Sigmoid colon (tissue), 4 donors: Measurements from ENCODE around the gene HMX3.

ENCODE experiments used
- EP300 ChIP-seq, 4 donors: sonication (generic); formaldehyde crosslinking; IDR thresholded peaks; one replicate each; pipeline ENCODE4 v1.6.1; 2017; ENCODE audit warnings: antibody characterized with exemption in 4 of 4
- POLR2A ChIP-seq, 2 donors: fragments of 450-650 bp; IDR thresholded peaks; one replicate each; pipeline ENCODE4 v1.6.1; 2016; ENCODE audit warnings: antibody characterized with exemption in 2 of 2, mild to moderate bottlenecking in 2 of 2, moderate library complexity in 2 of 2
- POLR2AphosphoS5 ChIP-seq, 4 donors: sonication (generic); formaldehyde crosslinking; IDR thresholded peaks; one replicate each; pipeline ENCODE4 v1.6.1; 2017; ENCODE audit warnings: antibody characterized with exemption in 4 of 4
- TF ChIP-seq, protein P1 (sequence below), 4 experiments: fragments of 450-650 bp in 3 of 4; fragments of 200-600 bp in 1 of 4; IDR thresholded peaks; one replicate each; pipeline ENCODE4 v1.5.1; 2016 to 2019; ENCODE audit warnings: antibody characterized with exemption in 4 of 4, mild to moderate bottlenecking in 3 of 4, moderate library complexity in 2 of 4

DNA sequence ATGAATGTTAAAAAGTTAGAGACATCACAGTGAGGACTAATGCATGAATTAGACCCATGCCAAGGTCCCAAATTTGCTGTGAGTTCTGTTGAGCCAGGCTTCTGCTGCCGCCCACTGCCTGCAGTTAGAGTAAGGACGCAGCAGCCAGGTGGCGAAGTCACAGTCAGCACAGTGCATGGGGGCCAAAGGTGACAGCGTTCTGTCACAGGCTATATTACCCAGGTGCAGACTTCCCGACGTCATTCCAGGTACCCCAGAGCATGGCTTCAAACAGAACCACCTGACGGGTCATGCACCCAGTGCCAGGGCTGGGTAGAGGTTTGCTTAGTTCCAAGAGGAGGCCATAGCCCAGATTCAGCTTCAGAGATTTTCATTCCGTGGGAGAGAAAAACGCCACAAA lies 33.9 kb upstream of the HMX3 start:
- TF ChIP-seq POLR2A (IDR thresholded peaks at IDR 0.05) (no peak), POLR2AphosphoS5 (IDR thresholded peaks at IDR 0.05) (no peak), EP300 (IDR thresholded peaks at IDR 0.05) (no peak)
- TF ChIP-seq, protein P1, sequence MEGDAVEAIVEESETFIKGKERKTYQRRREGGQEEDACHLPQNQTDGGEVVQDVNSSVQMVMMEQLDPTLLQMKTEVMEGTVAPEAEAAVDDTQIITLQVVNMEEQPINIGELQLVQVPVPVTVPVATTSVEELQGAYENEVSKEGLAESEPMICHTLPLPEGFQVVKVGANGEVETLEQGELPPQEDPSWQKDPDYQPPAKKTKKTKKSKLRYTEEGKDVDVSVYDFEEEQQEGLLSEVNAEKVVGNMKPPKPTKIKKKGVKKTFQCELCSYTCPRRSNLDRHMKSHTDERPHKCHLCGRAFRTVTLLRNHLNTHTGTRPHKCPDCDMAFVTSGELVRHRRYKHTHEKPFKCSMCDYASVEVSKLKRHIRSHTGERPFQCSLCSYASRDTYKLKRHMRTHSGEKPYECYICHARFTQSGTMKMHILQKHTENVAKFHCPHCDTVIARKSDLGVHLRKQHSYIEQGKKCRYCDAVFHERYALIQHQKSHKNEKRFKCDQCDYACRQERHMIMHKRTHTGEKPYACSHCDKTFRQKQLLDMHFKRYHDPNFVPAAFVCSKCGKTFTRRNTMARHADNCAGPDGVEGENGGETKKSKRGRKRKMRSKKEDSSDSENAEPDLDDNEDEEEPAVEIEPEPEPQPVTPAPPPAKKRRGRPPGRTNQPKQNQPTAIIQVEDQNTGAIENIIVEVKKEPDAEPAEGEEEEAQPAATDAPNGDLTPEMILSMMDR (IDR thresholded peaks at IDR 0.05), result no peak
